Measurements from ENCODE around the gene AKAP13.

AKAP13 gene

GRCh38 chr15:85716261-85716660 is 335.9 kb downstream of the AKAP13 start:
- no peak for DNase-seq

DNA sequence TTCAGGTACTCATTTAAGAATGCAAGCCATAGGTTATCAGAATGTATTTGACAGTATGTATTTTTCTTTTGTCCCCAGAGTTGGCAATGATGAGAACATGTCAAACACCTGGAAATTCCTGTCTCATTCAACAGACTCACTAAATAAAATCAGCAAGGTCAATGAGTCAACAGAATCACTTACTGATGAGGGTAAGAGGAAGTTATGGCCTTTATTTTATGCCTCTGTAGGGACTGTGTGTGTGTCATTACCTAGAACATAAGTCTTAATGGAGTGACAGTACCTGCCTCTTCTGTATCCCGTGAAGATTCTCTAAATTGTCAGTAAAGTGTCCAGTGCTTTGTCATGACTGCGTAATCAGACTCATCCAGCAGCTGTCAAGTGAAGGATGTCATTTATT is 336.8 kb downstream of the AKAP13 start:
- DNase-seq: no peak

- DNase-seq: no peak
These were observed 338.0 kb downstream of the AKAP13 start for GRCh38 chr15:85718271-85718971.

DNA sequence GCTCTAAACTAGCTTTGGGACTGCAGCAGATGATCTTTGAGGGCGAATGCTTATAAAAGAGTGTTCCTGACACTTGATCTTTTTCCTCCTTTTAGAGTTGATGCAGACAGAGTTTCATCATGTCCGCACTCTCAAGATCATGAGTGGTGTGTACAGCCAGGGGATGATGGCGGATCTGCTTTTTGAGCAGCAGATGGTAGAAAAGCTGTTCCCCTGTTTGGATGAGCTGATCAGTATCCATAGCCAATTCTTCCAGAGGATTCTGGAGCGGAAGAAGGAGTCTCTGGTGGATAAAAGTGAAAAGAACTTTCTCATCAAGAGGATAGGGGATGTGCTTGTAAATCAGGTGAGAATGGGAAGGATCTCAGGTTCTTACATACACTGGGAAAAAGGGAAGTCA is 338.6 kb downstream of the AKAP13 start:
- DNase-seq: no peak

- DNase-seq: no peak
These were observed 342.2 kb downstream of the AKAP13 start for GRCh38 chr15:85722374-85723152.

DNA sequence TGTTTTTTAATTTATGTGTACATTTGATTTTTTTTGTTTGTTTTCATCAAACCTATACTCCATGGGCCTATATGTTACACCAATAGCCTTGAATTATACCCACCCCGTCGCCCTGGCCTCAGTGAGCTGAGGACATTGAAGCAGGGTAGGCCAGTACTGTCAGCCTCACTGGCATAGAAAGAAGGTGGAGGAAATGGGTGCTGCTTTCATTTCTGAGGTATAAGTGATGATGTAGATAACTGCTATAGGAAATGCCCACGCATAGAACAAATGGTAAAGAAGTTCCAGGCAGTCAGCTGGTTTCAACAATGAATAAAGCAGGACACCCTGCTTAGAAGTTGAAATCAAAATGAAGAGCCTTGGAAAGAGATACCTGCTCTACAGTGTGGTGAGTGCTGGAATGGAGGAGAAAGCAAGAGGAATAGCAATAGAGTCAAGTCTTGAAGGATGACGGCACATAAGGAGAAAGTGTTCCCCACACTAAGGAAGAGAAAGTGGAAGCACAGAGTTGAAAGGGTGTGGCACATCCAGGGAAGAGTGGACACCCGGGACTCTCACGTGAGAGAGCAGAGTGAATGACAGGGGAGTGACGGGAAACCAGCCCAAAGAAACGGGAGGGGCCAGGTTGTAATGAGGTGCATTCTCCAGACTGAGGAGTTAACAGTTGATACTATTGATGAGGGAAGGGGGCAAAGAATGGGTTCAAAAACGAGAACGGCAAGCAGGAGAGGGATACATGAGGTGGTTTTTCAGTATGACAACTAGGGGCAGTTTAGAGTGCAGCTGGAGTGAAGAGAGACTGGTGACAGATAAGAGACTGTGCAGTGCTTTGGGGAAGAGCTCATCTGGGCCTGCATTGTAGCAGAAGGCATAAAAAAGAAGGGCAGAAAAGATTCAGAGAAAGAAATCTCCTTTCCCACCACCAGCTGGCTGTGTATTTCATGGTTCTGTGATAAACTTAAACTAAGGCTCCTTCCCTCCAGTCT is 343.9 kb downstream of the AKAP13 start:
- no peak for DNase-seq

DNA sequence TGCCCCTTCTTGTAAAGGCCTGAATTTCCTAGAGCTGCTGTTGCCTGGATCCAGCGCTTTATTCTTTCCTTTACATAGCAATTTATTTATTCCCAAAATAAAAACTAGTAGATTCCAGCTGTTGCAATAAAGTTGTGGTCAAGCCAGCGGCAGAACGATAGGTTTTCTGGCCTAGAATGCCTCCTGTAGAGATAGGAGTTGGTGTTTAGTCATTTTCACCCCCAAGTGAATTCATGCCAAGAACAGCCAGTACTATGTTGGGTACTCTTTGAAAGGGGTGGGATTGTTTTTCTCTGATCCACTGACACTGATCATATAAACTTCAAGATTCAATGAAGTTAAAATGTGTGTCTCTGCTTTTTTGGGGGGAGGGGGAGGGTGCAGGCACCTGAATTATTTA is 344.6 kb downstream of the AKAP13 start:
- peak; percentile 23 for DNase-seq

GRCh38 chr15:85725564-85725963 is 345.2 kb downstream of the AKAP13 start:
- DNase-seq: no peak

DNA sequence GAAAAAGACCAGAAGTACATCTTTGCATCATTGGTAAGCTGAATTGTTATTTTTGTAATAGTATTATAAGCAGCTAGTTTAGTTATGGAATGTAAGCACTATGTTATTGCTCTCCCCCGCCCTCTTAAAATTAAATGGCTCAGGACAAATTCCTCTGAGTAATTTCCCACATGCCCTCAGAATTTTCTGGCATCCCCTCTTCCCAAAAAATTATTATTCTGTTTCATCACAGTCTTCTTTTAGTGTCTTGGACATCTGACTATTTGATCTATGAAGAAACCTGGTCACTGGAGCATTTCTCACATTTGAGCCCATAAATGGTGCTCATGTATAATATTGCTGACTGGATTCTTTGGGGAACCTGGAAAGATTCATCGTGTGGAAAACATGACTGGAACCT is 346.1 kb downstream of the AKAP13 start:
- DNase-seq: peak; percentile 71

GRCh38 chr15:85727068-85727467 is 346.7 kb downstream of the AKAP13 start:
- DNase-seq: peak; percentile 68

- peak; percentile 64 for DNase-seq
These were observed 349.8 kb downstream of the AKAP13 start for GRCh38 chr15:85730001-85730820.

- no peak for DNase-seq
These were observed 353.0 kb downstream of the AKAP13 start for GRCh38 chr15:85733416-85733815.

- no peak for DNase-seq
These were observed 356.7 kb downstream of the AKAP13 start for GRCh38 chr15:85737061-85737460.

- DNase-seq: no peak
These were observed 360.6 kb downstream of the AKAP13 start for GRCh38 chr15:85741021-85741421.

DNA sequence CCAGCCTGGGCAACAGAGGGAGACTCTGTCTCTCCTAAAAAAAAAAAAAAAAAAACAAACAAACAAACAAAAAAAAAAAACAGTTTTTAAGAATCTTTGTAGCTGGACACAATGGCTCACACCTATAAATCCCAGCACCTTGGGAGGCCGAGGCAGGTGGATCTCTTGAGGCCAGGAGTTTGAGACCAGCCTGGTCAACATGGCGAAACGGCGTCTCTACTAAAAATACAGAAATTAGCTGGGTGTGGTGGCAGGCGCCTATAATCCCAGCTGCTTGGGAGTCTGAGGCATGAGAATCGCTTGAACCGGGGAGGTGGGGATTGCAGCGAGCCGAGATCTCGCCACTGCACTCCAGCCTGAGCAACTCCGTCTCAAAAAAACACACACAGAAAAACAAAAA is 361.3 kb downstream of the AKAP13 start:
- no peak for DNase-seq

- DNase-seq: peak; percentile 37
These were observed 361.9 kb downstream of the AKAP13 start for GRCh38 chr15:85742186-85742821.

DNA sequence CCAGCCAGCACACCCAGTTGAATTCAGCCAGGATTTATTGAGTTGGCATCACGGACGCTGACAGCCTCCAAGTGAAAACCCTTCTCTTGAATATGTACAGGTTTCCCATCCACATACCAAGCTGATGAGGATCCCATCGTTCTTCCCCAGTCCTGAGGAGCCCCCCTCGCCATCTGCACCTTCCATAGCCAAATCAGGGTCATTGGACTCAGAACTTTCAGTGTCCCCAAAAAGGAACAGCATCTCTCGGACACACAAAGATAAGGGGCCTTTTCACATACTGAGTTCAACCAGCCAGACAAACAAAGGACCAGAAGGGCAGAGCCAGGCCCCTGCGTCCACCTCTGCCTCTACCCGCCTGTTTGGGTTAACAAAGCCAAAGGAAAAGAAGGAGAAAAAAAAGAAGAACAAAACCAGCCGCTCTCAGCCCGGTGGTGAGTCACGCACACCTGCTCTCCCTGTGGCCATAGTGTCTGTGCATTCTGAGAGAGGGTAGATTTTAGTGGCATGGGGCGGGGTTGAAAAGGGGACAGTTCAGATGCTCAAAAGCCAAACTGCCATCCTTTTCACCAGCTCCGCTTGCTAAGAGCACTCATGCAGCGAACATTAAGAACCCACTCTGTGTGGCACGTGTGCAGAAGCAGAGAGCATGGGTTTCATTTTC is 363.1 kb downstream of the AKAP13 start:
- no peak for DNase-seq

GRCh38 chr15:85744579-85744978 is 364.2 kb downstream of the AKAP13 start:
- DNase-seq: no peak

- DNase-seq: no peak
These were observed 364.6 kb downstream of the AKAP13 start for GRCh38 chr15:85745023-85745422.

DNA sequence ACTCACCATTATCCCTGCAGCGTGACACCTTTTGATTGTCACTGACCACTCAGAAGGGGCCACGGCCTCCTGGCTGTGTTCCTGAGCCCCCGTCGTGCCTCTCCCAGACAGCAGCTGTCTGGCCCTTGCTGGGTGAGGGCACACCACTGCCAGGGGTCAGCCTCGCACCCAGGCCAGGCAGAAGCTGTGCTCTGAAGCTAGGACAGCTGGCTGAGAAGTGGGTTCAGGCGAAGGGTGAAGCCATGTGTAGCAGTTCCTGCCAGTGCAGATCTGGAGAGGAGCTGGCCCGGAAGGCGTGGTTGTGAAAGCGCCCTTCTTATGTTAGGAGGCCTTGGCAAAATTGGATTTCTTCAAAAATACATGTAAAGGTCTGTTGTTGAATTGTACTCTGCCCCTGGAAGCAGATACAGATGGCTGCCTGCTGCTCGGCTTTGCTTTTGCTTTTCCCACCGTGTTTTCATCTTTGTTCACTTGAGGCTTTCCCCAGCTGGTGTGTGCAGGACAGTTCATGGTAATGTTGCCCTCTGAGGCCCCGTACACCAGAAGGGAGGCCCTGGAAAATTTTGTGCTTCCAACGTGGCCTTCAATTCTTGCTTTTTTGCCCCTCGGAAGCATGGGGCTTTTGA is 365.2 kb downstream of the AKAP13 start:
- DNase-seq: no peak

Data from fibroblast of skin of scalp (primary cell).